HG02798 (cell line): ENCODE data around the gene GSK3B.
A peak's percentile ranks its signal among the peaks of the same experiment; 100 is the strongest.

ENCODE experiments used
- ATAC-seq: cut with Tn5 transposase; IDR thresholded peaks from one replicate; pipeline ENCODE4 v1.9.1; 2021; ENCODE audit warnings: mild to moderate bottlenecking; ENCODE audit not compliant: unreplicated experiment, poor library complexity

The GSK3B gene

DNA sequence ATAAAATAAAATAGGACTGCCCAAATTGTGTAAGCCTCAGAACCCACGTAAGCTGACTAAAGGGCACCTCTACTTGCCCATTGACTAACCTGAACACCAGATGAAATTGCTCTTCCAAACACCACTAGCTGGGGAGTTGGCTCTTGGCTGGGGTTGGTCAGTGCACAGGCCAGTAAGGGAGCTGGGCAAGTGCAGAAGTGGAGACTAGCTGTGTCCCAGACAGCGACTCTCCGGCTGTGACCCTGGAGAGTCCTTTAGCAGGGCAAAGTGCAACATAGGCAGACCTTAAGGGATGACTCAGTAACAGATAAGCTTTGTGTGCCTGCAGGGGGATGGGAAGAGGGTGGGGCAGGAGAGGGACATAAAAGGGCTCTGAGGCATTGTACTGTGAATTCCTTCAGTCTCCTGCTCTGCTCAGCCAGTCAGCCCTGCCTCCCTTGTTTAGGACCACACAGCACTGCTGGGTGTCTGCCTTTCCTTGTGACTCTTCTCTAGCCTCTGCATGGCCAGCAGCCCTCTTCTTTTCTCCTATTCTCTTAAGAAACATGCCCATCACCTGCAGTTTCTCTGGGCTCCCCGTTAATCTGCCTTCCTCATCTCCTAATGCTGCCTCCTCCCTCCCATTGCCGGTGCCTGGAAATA, 299.2 kb downstream of the GSK3B start:
- no peak for ATAC-seq

DNA sequence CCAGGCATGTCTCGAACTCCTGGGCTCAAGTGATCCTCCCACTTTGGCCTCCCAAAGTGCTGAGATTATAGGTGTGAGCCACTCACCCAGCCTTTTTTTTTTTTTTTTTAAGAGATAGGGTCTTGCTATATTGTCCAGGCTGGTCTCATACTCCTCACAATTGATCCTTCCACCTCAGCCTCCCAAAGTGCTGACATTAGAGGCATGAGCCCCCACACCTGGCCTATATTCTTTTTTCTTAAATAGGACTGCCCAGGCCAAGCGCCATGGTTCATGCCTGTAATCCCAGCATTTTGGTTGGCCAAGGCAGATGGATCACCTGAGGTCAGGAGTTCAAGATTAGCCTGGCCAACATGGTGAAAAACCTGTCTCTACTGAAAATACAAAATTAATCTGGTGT, 299.8 kb downstream of the GSK3B start:
- ATAC-seq, result no peak

DNA sequence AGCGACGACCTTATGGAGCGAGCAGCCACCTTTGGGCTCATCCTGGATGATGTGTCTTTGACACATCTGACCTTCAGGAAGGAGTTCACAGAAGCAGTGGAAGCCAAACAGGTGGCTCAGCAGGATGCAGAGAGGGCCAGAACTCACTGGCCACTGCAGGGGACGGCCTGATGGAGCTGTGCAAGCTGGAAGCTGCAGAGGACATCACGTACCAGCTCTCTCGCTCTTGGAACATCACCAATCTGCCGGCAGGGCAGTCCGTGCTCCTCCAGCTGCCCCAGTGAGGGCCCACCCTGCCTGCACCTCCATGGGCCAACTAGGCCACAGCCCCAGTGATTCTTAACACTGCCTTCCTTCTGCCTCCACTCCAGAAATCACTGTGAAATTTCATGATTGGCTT, 302.0 kb downstream of the GSK3B start:
- ATAC-seq, result no peak

DNA sequence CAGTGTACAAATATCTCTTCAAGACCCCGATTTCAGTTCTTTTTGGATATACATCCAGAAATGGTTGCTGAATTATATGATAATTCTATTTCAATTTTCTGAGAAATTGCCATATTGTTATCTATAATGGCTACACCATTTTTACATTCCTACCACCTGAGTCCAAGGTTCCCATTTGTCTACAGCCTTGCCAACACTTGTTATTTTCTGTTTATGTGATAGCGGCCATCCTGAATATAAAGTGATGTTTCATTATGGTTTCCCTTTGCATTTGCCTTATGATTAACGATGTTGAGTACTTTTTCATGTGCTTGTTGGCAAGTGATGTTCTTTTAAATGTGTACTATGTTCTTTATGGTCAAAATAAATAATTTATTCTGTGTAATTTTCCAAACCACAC, 303.9 kb downstream of the GSK3B start:
- no peak for ATAC-seq

DNA sequence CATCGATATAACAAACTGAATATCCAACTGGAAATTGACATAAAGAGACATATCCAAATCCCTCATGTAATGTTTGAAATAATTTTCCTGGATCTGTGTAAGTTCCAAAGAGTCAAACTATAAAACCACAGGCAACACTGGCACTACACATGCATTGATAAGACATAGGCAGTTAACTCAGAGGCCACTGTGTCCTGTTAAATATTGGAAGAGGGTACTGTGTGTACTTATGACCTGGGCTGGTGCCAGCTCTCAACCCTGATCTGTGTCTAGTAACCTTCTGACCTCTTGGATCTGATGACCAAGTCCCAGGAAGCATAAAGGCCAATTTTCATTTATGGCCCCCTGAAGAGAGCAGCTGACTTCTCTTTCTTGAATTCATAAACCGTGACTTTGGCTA, 307.8 kb downstream of the GSK3B start:
- ATAC-seq, result no peak

DNA sequence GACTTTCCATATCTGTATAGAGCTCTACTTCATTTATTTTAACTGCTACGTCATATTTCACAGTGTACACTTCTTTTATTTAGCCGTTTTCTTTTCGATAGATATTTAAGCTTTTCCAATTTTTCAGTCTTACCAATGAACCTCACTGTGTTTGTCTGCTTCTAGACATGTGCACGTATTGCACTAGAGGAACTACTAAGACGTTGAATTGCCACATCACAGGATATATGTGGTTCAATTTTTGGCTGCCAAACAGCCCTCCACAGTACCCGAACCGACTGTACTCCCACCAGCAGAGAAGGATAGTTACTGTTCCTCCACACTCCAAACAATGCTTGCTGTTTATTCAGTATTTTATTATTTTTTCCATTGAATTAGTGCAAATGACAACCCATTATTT, 310.4 kb downstream of the GSK3B start:
- ATAC-seq, result no peak

DNA sequence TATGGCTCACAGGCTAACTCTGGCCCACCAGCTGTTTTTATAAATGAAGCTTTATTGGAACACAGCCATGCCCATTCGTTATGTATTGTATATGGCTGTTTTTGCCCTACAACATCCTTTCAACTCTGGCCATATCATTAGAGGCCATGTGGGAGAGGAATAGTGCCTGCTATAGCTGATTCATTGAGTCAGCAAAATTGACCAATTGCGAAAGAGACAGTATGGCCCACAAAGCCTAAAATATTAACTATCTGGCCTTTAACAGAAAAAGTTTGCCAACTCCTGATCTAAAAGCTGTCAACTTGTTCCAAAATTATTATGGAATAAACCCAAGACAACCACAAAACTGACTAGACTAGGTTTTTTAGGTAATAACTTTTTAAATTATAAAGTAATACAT, 311.0 kb downstream of the GSK3B start:
- ATAC-seq, result no peak

DNA sequence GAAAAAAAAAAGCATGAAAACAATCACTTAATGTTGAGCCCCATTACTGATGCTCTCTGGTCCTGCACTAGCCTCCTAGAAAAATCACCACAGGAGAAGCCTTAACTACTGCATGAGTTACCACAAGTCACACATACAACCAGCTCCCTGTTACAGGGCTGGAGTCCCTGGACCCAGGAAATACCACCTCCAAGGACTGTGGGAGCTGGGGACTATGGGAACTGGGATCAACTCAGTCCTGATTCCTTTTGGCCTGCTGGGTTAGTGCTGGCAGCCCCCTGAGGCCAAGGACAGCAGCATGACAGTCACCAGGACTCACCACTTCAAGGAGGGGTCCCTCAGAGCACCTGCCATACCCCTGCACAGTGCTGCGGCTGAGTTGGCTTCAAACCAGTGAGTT, 311.8 kb downstream of the GSK3B start:
- no peak for ATAC-seq

DNA sequence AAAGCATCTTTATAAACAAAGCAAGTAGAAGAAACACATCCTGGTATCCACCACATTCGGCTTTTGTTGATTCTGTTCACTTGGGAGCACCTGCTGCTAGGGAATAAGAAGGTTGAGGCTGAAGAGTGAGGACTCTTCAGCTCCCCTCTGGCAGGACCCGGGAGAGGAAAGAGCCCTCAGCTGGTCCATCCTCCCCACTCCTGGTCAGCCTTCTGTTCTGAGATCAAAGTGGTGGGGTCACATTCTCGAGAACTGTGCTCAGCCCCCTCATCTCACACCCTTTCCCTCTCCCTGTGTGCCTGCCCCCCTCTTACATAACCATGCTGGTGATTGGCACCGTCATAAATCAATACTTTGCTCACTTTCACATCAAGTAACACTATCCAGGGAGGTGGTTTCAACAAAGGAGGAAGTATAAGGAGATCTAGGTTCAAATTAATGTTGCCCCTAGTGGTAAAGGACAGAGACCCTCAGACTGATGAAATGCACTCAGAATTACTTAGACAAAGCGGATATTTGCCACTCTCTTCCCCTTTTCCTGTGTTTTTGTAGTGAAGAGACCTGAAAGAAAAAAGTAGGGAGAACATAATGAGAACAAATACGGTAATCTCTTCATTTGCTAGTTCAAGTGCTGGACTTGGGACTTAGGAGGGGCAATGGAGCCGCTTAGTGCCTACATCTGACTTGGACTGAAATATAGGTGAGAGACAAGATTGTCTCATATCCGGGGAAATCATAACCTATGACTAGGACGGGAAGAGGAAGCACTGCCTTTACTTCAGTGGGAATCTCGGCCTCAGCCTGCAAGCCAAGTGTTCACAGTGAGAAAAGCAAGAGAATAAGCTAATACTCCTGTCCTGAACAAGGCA, 312.7 kb downstream of the GSK3B start, which contains the start of gene NR1I2:
Gene NR1I2, plus strand, starts transcription at position 772 of the 869 bp plus-strand sequence.
- no peak for ATAC-seq

DNA sequence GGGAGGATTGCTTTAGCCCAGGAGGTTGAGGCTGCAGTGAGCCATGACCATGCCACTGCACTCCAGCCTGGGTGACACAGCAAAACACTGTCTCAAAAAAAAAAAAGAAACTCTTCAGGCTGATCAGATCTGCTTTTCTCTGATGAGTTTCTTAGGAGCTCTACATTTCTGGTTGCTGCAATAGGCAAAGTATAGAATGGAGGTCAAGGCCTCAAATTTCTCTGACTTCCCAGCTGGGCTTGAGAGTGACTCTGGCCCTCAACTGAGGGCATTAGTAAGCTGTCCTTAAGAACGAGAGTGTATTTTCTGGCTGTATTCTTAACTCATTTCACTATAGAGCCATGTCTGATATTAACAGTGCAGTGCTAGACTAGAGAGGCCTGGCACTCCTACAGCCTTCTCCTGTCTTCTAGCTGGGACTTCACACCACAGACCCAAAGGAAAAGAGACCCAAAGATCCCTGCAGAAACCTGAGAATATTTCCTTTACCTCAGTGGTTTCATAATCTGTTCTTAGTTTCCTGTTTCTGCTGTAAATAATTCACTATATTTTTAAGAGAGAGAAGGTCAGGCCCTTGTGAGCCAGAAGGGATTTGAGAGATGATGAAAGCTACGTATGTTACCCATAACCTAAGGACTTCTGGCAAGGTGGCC, 314.4 kb downstream of the GSK3B start:
- peak; percentile 70 for ATAC-seq

DNA sequence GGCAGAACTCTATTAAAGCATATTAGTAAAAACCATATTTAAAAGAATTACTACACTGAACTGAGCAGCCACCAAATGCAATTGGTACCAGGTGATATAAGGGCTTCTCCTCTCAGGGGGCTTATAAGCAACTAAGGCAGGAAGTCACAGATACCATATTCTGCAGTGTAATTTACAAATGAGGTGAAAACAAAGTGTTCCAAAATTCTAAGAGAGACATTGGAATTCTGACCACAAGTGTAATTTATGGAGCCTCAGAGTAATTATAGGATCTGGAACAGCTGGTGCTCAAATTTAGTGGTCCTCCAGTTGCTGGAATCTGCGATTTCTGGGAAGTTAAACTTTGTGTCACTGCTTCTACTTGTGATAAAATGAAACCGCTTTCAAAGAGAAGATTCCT, 315.4 kb downstream of the GSK3B start:
- ATAC-seq, result no peak

DNA sequence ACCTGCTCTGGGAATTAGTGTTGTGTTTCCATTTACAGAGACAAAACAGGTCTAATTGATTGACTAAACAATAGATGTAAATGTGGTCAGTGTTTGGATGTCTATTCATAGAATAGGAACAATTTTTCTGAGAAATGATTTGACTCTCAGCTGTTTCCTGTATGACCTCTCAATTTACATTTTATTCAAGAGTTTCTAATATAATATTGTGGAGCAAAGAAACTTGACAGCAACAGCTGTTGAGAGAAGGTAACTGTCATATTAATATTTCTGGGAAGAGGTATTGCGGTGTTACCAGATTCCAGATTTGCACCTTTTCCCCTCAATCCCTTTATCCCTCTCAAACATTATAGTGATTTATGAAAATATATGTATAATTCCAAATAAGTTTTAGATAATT, 316.1 kb downstream of the GSK3B start:
- no peak for ATAC-seq

DNA sequence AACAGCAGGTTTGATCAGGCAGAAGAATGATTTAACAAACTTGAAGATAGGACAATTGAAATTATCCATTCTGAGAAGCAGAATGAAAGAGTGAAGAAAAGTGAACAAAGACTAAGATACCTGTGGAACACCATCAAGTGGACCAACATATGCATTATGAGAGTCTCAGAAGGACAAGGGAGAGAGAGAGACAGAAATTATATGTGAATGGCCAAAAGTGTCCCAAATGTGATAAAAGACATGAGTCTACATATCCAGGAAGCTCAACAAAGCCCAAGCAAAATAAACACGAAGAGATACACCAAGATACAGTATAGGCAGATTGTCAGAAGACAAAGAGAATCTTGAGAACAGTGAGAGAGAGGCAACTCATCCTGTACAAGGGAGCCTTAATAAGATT, 317.9 kb downstream of the GSK3B start:
- ATAC-seq, result no peak

DNA sequence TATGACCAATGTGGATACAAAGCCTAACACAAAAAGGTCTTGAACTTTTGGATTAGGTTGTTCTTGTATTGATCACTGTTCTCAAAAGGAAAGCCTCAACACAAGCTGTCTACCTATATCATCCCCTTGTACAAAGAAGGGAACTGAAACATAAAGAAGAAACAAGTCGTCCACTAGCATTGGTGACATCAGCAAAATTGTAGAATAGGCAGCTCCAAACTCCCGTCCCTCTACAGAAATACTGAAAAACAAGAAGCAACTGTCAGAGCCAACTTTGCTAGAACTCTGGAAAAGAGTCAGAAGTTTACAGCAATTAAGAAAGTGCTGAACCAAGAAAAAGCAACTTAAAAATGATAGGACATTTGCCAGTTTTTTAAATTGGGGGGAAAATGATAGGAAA, 319.8 kb downstream of the GSK3B start:
- ATAC-seq, result peak; percentile 77
